Pancreas (tissue), 10 donors: ENCODE data around the gene MRPL55. TPM values are rescaled to one million over a fixed set of nuclear protein-coding genes. Genes with fewer than 3 reads are reported as not detected.

ENCODE experiments used
- ATAC-seq, 4 donors: fragments of 200-7000 bp; cut with Tn5 transposase; one replicate each; pipeline versions ENCODE4 v1.8.0 to v1.9.1; 2020; ENCODE audit warnings: mild to moderate bottlenecking in 4 of 4, moderate library complexity in 4 of 4
- DNase-seq, 6 donors: peaks; one replicate each; pipeline ENCODE4 v3.0.0-alpha.2; 2020
- FAIRE-seq: peaks from 2 replicates; lab custom pipeline; 2012; peaks lifted over from hg19 to GRCh38; lab: Jason Lieb, UNC
- H3K27ac ChIP-seq, 4 donors: fragments of 200-600 bp; sonication (generic); 1 replicate in 3 of 4; 2 replicates in 1 of 4; pipeline versions ENCODE4 v1.5.0 to v1.8.0; 2020
- H3K27me3 ChIP-seq, 4 donors: fragments of 200-600 bp; one replicate each; pipeline ENCODE4 v1.8.0; 2021
- H3K36me3 ChIP-seq, 3 donors: fragments of 200-600 bp; sonication (generic) in 1 of 3; one replicate each; pipeline versions ENCODE4 v1.5.0 to v1.8.0; 2020 to 2021
- H3K4me1 ChIP-seq, 3 donors: fragments of 200-600 bp; one replicate each; pipeline ENCODE4 v1.8.0; 2021
- H3K4me3 ChIP-seq, 4 donors: fragments of 200-600 bp; sonication (generic) in 2 of 4; one replicate each; pipeline versions ENCODE4 v1.5.0 to v1.8.0; 2020 to 2021
- H3K9me3 ChIP-seq, 4 donors: fragments of 200-600 bp; one replicate each; pipeline ENCODE4 v1.8.0; 2021
- CTCF ChIP-seq, 4 donors: fragments of 200-600 bp; sonication (generic) in 3 of 4; IDR thresholded peaks; one replicate each; pipeline versions ENCODE4 v1.5.0 to v1.8.0; 2021; ENCODE audit warnings: antibody characterized with exemption in 4 of 4
- WGBS, 2 donors: extraction: QIAGEN DNeasy Blood & Tissue Kit; methylation state at CpG; one replicate each; pipeline ENCODE4 v1.1.7; 2013; 5-methylcytosine and 5-hydroxymethylcytosine counted together
- intact Hi-C, 3 donors: fragments of 100-400 bp; cut with DNase I; formaldehyde crosslinking; loops; one replicate each; pipeline versions ENCODE4 v1.11.1 to v1.14.2; 2022
- polyA plus RNA-seq, 2 donors: library from polyadenylated mRNA; stranded (reverse); fragments of 200-250 nt; gene quantifications; one replicate each; pipeline ENCODE4 v1.2.3, GENCODE V29; 2013
- total RNA-seq, 6 donors: library from RNA; stranded (reverse); fragmentation: NEBNext Ultra II Directional in 4 of 6; extraction: Animal tissue kit (Norgen Biotek cat#: 25700) in 4 of 6; gene quantifications; one replicate each; pipeline versions ENCODE4 v1.2.1 to v1.2.4, GENCODE V29; 2021 to 2023
- donor health status: healthy with polysubstance abuse.
- donor health status: DM: no; HTN: no; CAD: no; lungs with moderate emphysema.
- donor health status: DM: no; HTN: no; CAD: no.
- donor health status: control.
- donor health status: control.
- donor health status: Bipolar disorder and iron deficiency.
- donor health status: DM: yes; HTN: yes; CAD: no.
- donor health status: DM: no; HTN: no; CAD: no.
- donor health status: DM: no; HTN: no; CAD: no.
- donor health status: DM: yes; HTN: yes; CAD: no.

MRPL55 gene
- total and polyA plus RNA-seq, 8 donors, result 18.1 to 113 (median 24.0) TPM

- TF ChIP-seq CTCF (IDR thresholded peaks at IDR 0.05), result no peak
- H3K36me3 ChIP-seq, result no peaks in the 10 kb centered on the region
- no peaks in the 10 kb centered on the region for H3K27me3 ChIP-seq
- DNase-seq (no peak), FAIRE-seq (no peak), ATAC-seq (no peak)
- intact Hi-C loops, result no loop called here
- H3K27ac ChIP-seq, result no peak overlapping the region
- H3K4me3 ChIP-seq, result no peak overlapping the region
- no peaks in the 10 kb centered on the region for H3K4me1 ChIP-seq
- no peaks in the 10 kb centered on the region for H3K9me3 ChIP-seq
- WGBS, 2 donors, result 55 to 67% methylated on average over 3 of the region's 3 CpGs
Observed at GRCh38 chr1:228070851-228071250, 38.2 kb downstream of the MRPL55 start.

DNA sequence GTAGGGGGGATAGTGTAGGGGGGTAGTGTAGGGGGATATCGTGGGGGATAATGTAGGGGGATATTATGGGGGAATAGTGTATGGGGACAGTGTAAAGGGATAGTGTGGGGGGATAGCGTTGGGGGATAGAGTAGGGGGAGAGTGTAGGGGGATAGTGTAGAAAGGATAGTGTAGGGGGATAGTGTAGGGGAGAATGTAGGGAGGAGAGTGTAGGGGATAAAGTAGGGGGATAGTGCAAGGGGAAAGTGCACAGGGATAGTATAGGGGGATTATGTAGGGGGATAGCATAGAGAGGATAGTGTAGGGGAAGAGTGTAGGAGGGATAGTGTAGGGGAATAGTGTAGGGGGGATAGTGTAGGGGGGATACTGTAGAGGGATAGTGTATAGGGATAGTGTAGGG, 38.9 kb downstream of the MRPL55 start:
- DNase-seq, result no peak
- H3K27me3 ChIP-seq, result no peaks in the 10 kb centered on the region
- no peaks in the 10 kb centered on the region for H3K4me1 ChIP-seq
- 44 to 48% methylated on average over 2 of the region's 2 CpGs for WGBS, 2 donors
- no peaks in the 10 kb centered on the region for H3K9me3 ChIP-seq
- FAIRE-seq, result no peak
- intact Hi-C loops, result no loop called here
- no peak overlapping the region for H3K4me3 ChIP-seq
- TF ChIP-seq CTCF (IDR thresholded peaks at IDR 0.05), result no peak
- ATAC-seq, result no peak
- no peaks in the 10 kb centered on the region for H3K36me3 ChIP-seq
- no peak overlapping the region for H3K27ac ChIP-seq

DNA sequence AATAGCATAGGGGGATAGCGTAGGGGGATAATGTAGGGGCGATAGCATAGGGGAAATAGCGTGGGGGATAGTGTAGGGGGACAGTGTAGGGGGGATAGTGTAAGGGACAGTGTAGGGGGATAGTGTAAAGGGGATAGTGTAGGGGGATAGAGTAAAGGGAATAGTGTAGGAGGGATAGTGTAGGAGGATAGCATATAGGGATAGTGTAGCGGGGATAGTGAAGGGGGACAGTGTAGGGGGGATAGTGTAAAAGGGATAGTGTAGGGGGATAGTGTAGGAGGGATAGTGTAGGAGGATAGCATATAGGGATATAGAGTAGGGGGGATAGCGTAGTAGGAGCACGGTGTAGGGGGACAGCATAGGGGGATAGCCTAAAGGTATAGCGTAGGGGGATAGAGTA, 40.7 kb downstream of the MRPL55 start:
- 60 to 74% methylated on average over 7 of the region's 7 CpGs for WGBS, 2 donors
- FAIRE-seq, result no peak

GRCh38 chr1:228066891-228067654, 42.0 kb downstream of the MRPL55 start:
- Histone ChIP-seq H3K4me1 (no peaks in the 10 kb centered on the region), H3K27me3 (no peaks in the 10 kb centered on the region), H3K9me3 (no peaks in the 10 kb centered on the region), H3K4me3 (no peak overlapping the region), H3K27ac (no peak overlapping the region), H3K36me3 (no peaks in the 10 kb centered on the region)
- ATAC-seq (no peak), FAIRE-seq (no peak), DNase-seq (peak in 2 of 6 donors; percentile 35 to 55)
- 38 to 54% methylated on average over 10 of the region's 10 CpGs for WGBS, 2 donors
- intact Hi-C loops, result no loop called here
- TF ChIP-seq CTCF (IDR thresholded peaks at IDR 0.05), result no peak

More for the DNA sequence above, 40.7 kb downstream of the MRPL55 start:
- ATAC-seq, result no peak
- Histone ChIP-seq H3K27me3 (no peaks in the 10 kb centered on the region), H3K4me1 (no peaks in the 10 kb centered on the region), H3K4me3 (no peak overlapping the region), H3K36me3 (no peaks in the 10 kb centered on the region), H3K9me3 (no peaks in the 10 kb centered on the region), H3K27ac (no peak overlapping the region)
- DNase-seq, result no peak
- intact Hi-C loops, result no loop called here
- no peak for TF ChIP-seq CTCF (IDR thresholded peaks at IDR 0.05)

GRCh38 chr1:228066416-228066815, 42.7 kb downstream of the MRPL55 start:
- DNase-seq (no peak), FAIRE-seq (no peak), ATAC-seq (no peak)
- TF ChIP-seq CTCF (IDR thresholded peaks at IDR 0.05), result no peak
- Histone ChIP-seq H3K4me1 (no peaks in the 10 kb centered on the region), H3K36me3 (no peaks in the 10 kb centered on the region), H3K27ac (no peak overlapping the region), H3K27me3 (no peaks in the 10 kb centered on the region), H3K4me3 (no peak overlapping the region), H3K9me3 (no peaks in the 10 kb centered on the region)
- intact Hi-C loops, result no loop called here
- 33 to 61% methylated on average over 4 of the region's 4 CpGs for WGBS, 2 donors
